ENCODE measurements around the gene TTN.

- TF ChIP-seq POLR2AphosphoS5 (IDR thresholded peaks at IDR 0.05; ENCODE audit: low read depth, low read length) (no peak), TAF1 (IDR thresholded peaks at IDR 0.05; ENCODE audit: borderline replicate concordance, low read depth, low read length) (no peak)
These were observed 11.0 kb downstream of the TTN start for GRCh38 chr2:178796079-178796677.
